ENCODE measurements around the gene MGMT.

Gene MGMT

GRCh38 chr10:129546106-129546505 lies 79.1 kb downstream of the MGMT start:
- ATAC-seq = no peak
- Mint-ChIP-seq H3K4me3 (no peak overlapping the region), H3K9me3 (no peaks in the 10 kb centered on the region), H3K27ac (no peak overlapping the region), H3K36me3 (ENCODE audit: low read depth) (peaks cover 15% of the 10 kb centered on the region), H3K27me3 (no peaks in the 10 kb centered on the region), H3K4me1 (no peaks in the 10 kb centered on the region)
- DNase-seq = no peak

GRCh38 chr10:129547608-129548007 lies 80.6 kb downstream of the MGMT start:
- Mint-ChIP-seq H3K27me3 (no peaks in the 10 kb centered on the region), H3K27ac (no peak overlapping the region), H3K4me1 (no peaks in the 10 kb centered on the region), H3K9me3 (no peaks in the 10 kb centered on the region), H3K36me3 (ENCODE audit: low read depth) (peaks cover 16% of the 10 kb centered on the region), H3K4me3 (no peak overlapping the region)
- ATAC-seq (no peak), DNase-seq (no peak)

DNA sequence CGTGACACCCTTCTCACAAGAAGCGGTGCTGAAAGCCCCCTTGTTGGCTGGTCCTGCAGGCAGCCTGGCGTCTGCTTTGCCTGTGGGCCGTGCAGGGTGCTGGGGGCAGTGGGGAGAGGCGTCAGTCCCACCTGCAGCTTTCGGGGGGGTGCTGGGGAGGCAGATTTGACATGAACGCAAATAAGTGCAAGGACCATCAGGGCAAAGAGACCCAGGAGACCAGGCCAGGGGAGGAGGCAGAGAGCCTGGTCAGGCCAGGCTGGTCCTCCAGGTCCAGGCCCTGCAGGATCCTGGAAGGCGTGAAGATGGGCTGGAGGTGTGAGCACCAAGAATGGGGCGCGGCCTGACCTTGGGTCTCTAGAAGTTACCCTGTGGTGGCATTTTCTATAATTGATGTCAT lies 81.6 kb downstream of the MGMT start:
- Mint-ChIP-seq H3K4me1 (no peaks in the 10 kb centered on the region), H3K4me3 (no peak overlapping the region), H3K36me3 (ENCODE audit: low read depth) (peaks cover 14% of the 10 kb centered on the region), H3K27ac (no peak overlapping the region), H3K9me3 (no peaks in the 10 kb centered on the region), H3K27me3 (no peaks in the 10 kb centered on the region)
- DNase-seq (no peak), ATAC-seq (no peak)

- no peaks in the 10 kb centered on the region for H3K4me1 Mint-ChIP-seq
- DNase-seq (no peak), ATAC-seq (no peak)
- H3K27me3 Mint-ChIP-seq = no peaks in the 10 kb centered on the region
- no peak overlapping the region for H3K27ac Mint-ChIP-seq
- no peak overlapping the region for H3K4me3 Mint-ChIP-seq
- no peaks in the 10 kb centered on the region for H3K9me3 Mint-ChIP-seq
- H3K36me3 Mint-ChIP-seq (ENCODE audit: low read depth) = peaks cover 23% of the 10 kb centered on the region
These were observed 83.0 kb downstream of the MGMT start for GRCh38 chr10:129550076-129550475.

DNA sequence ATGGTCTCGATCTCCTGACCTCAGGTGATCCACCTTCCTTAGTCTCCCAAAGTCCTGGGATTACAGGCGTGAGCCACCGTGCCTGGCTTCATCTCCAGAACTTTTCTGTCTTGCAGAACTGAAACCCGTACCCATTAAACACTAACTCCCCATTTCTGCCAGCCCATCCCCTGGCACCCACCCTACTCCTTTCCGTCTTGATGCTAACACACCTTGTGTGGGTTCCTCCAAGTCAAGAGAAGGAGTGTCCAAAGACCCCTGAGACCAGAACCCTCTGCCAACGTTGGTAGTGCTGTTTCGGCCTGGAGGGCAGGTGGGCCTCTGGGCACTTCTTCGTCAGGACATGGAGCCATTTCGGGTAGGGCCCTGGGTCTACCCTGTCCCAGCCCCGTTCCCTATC lies 83.6 kb downstream of the MGMT start:
- no peak for ATAC-seq
- Mint-ChIP-seq H3K9me3 (no peaks in the 10 kb centered on the region), H3K27ac (no peak overlapping the region), H3K27me3 (no peaks in the 10 kb centered on the region), H3K36me3 (ENCODE audit: low read depth) (peaks cover 25% of the 10 kb centered on the region), H3K4me1 (no peaks in the 10 kb centered on the region), H3K4me3 (no peak overlapping the region)
- DNase-seq = no peak

- DNase-seq = no peak
- Mint-ChIP-seq H3K4me3 (no peak overlapping the region), H3K36me3 (ENCODE audit: low read depth) (peaks cover 32% of the 10 kb centered on the region), H3K27me3 (no peaks in the 10 kb centered on the region), H3K27ac (no peak overlapping the region), H3K4me1 (no peaks in the 10 kb centered on the region), H3K9me3 (no peaks in the 10 kb centered on the region)
- ATAC-seq = no peak
These were observed 85.1 kb downstream of the MGMT start for GRCh38 chr10:129552119-129552518.

GRCh38 chr10:129553928-129554327 lies 86.9 kb downstream of the MGMT start:
- H3K27ac Mint-ChIP-seq = no peak overlapping the region
- no peak overlapping the region for H3K4me3 Mint-ChIP-seq
- no peaks in the 10 kb centered on the region for H3K4me1 Mint-ChIP-seq
- H3K9me3 Mint-ChIP-seq = no peaks in the 10 kb centered on the region
- no peak for ATAC-seq
- peaks cover 33% of the 10 kb centered on the region for H3K36me3 Mint-ChIP-seq (ENCODE audit: low read depth)
- H3K27me3 Mint-ChIP-seq = no peaks in the 10 kb centered on the region
- DNase-seq = no peak

DNA sequence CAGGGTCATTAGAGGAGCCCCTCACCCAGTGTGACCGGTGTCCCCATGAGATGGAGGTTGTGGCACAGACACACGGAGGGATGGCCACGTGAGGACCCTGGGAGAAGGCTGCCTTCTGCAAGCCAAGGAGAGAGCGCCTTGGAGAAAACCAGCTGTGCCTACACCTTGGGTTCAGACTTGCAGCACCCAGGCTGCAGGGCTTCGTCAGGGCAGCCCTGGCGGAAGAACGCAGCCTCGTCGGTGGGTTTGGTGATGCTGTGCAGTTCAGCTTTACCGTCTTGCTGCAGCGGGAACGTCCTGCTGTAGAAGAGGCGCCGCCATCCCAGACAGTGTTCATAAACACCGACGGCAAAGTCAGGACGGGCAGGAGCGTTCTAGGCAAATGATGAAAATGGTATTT lies 89.3 kb downstream of the MGMT start:
- Mint-ChIP-seq H3K27ac (no peak overlapping the region), H3K4me3 (no peak overlapping the region), H3K36me3 (ENCODE audit: low read depth) (peaks cover 28% of the 10 kb centered on the region), H3K27me3 (no peaks in the 10 kb centered on the region), H3K4me1 (no peaks in the 10 kb centered on the region), H3K9me3 (no peaks in the 10 kb centered on the region)
- ATAC-seq (no peak), DNase-seq (no peak)

DNA sequence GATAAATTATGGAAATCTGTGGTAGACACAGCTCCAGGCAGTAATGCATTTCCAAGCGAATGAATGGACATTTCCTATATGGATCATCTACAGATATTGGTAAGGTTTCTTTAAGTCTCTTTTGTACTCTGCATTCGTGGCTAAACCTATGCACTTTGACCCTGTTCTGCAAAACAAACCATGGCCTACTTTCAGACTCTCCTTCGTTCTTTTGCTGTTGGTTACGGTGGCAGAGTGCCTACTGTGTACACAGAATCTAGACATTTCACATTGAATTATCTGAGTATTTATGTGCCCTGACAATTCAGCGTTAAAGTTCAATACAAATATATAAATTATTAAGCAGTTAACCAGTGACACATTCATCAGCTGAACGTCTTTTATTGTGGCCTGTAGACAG lies 93.3 kb downstream of the MGMT start:
- H3K27me3 Mint-ChIP-seq = no peaks in the 10 kb centered on the region
- no peaks in the 10 kb centered on the region for H3K4me1 Mint-ChIP-seq
- peaks cover 17% of the 10 kb centered on the region for H3K36me3 Mint-ChIP-seq (ENCODE audit: low read depth)
- ATAC-seq (no peak), DNase-seq (no peak)
- no peak overlapping the region for H3K4me3 Mint-ChIP-seq
- H3K27ac Mint-ChIP-seq = no peak overlapping the region
- H3K9me3 Mint-ChIP-seq = peaks cover 5% of the 10 kb centered on the region

DNA sequence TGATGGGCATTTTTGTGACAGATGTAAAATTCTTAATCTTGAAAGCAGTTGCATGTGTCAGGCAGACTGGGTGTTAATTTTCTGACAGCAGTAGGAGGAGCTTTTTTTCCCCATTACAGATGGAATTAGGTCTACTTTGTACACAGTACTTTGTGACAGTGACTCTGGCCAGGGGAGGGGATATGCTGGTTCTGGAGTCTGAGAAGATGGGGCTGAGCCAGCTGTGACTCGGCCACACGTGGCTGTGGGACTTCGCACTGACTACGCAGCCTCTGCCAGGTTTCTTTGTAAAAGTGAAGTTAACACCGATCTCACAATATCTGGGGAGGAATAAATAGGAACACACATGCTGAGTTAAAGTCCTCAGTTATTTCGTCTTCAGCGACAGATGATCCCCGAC lies 95.4 kb downstream of the MGMT start:
- H3K36me3 Mint-ChIP-seq (ENCODE audit: low read depth) = peaks cover 16% of the 10 kb centered on the region
- no peak overlapping the region for H3K4me3 Mint-ChIP-seq
- no peak overlapping the region for H3K27ac Mint-ChIP-seq
- ATAC-seq (no peak), DNase-seq (no peak)
- no peaks in the 10 kb centered on the region for H3K4me1 Mint-ChIP-seq
- H3K27me3 Mint-ChIP-seq = no peaks in the 10 kb centered on the region
- H3K9me3 Mint-ChIP-seq = peaks cover 5% of the 10 kb centered on the region

DNA sequence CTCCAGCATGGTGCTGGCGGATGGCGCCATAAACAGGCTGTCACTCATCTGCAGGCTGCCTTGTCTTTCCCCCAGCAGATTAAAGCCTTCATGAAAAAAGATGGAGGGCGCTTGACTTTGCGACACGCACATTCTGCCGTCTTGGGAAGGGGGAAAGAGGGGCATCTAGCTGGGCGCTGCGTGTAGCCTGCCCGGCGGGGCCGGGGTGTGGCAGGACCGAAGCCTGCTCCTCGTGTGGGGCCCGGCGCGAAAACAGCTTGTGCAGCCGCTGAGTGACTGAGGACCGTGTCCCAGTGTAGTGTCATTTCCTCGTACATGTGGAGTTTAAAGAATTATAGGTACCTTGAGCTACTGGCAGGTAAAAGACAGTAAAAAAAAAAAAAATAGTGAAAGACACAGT lies 97.9 kb downstream of the MGMT start:
- no peak overlapping the region for H3K4me3 Mint-ChIP-seq
- H3K27ac Mint-ChIP-seq = no peak overlapping the region
- ATAC-seq = no peak
- H3K9me3 Mint-ChIP-seq = peaks cover 5% of the 10 kb centered on the region
- H3K36me3 Mint-ChIP-seq (ENCODE audit: low read depth) = peaks cover 21% of the 10 kb centered on the region
- no peaks in the 10 kb centered on the region for H3K4me1 Mint-ChIP-seq
- DNase-seq = no peak
- H3K27me3 Mint-ChIP-seq = no peaks in the 10 kb centered on the region

GRCh38 chr10:129568583-129569344 lies 101.7 kb downstream of the MGMT start:
- no peak for DNase-seq

GRCh38 chr10:129570185-129570584 lies 103.1 kb downstream of the MGMT start:
- no peak for ATAC-seq

More at GRCh38 chr10:129568583-129569344, 101.7 kb downstream of the MGMT start:
- Mint-ChIP-seq H3K4me1 (no peaks in the 10 kb centered on the region), H3K27ac (no peak overlapping the region), H3K36me3 (ENCODE audit: low read depth) (peaks cover 28% of the 10 kb centered on the region), H3K4me3 (no peak overlapping the region), H3K9me3 (peaks cover 12% of the 10 kb centered on the region), H3K27me3 (no peaks in the 10 kb centered on the region)
- no peak for ATAC-seq

DNA sequence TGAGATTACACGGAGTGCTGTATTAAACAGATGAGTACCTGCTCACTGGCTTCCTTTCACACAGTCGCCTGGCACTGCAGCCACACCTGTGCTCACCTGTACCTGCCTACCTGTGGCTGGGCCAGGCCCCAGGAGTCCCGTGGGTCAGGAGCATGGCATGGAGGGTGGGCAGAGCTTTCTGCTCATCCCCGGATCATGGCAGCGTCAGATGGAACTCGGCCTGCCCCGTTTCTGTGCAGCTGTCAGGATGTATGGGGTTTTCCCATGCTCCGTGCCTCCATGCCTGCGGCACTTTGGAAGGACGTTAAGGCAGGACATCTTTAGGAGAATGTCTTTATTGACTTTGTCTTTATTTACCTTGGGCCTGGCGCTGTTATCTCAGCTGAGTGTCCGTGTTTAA lies 112.2 kb downstream of the MGMT start:
- no peak for DNase-seq
- ATAC-seq = no peak
- Mint-ChIP-seq H3K36me3 (ENCODE audit: low read depth) (peaks cover 35% of the 10 kb centered on the region), H3K9me3 (peaks cover 20% of the 10 kb centered on the region), H3K4me1 (no peaks in the 10 kb centered on the region), H3K27ac (no peak overlapping the region), H3K4me3 (no peak overlapping the region), H3K27me3 (no peaks in the 10 kb centered on the region)

More at GRCh38 chr10:129570185-129570584, 103.1 kb downstream of the MGMT start:
- Mint-ChIP-seq H3K27ac (no peak overlapping the region), H3K36me3 (ENCODE audit: low read depth) (peaks cover 26% of the 10 kb centered on the region), H3K4me1 (no peaks in the 10 kb centered on the region), H3K27me3 (no peaks in the 10 kb centered on the region), H3K9me3 (peaks cover 9% of the 10 kb centered on the region), H3K4me3 (no peak overlapping the region)
- DNase-seq = no peak

DNA sequence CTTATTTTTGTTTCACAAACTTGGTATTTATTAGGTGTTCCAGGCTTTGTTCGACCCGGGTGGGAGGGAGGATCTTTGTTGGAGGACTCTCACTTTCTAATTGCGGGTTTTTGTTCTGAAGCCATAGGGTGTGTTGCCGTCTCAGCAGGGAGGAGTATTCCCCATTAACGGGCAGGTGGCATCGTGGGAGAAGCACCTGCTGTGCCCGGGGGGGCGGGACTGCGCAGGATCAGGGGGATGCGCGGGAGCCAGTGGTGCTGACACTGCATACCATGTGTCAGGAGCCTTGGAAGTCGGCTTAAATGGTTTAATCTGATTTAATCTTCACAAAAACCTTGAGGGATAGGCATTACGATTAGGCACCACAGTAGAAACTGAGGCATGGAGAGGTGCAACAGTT lies 113.0 kb downstream of the MGMT start:
- Mint-ChIP-seq H3K36me3 (ENCODE audit: low read depth) (peaks cover 42% of the 10 kb centered on the region), H3K4me3 (no peak overlapping the region), H3K27ac (no peak overlapping the region), H3K27me3 (no peaks in the 10 kb centered on the region), H3K9me3 (peaks cover 27% of the 10 kb centered on the region), H3K4me1 (no peaks in the 10 kb centered on the region)
- DNase-seq = no peak
- ATAC-seq = no peak

GRCh38 chr10:129580901-129581300 lies 113.9 kb downstream of the MGMT start:
- no peak overlapping the region for H3K4me3 Mint-ChIP-seq
- H3K27me3 Mint-ChIP-seq = no peaks in the 10 kb centered on the region
- H3K4me1 Mint-ChIP-seq = no peaks in the 10 kb centered on the region
- no peak overlapping the region for H3K27ac Mint-ChIP-seq
- DNase-seq (no peak), ATAC-seq (no peak)
- H3K36me3 Mint-ChIP-seq (ENCODE audit: low read depth) = peaks cover 50% of the 10 kb centered on the region
- H3K9me3 Mint-ChIP-seq = peaks cover 35% of the 10 kb centered on the region

Data from activated naive CD8-positive, alpha-beta T cell treated with anti-CD3 and anti-CD28 coated beads, Interleukin-2, amount 50 U/mL, for 24 hours (primary cell).